HepG2 (cell line): Measurements from ENCODE around the gene SDCCAG8. TPM values are rescaled to one million over a fixed set of nuclear protein-coding genes. Genes with fewer than 3 reads are reported as not detected.

ENCODE experiments used
- CREB3 ChIP-seq: sonication (generic); formaldehyde crosslinking; IDR thresholded peaks from 2 replicates; pipeline ENCODE4 v1.5.0; 2020; ENCODE audit warnings: missing genetic modification reagents
- GABPA ChIP-seq, 2 experiments: IDR thresholded peaks; 2 replicates each; pipeline ENCODE4 v1.6.1; 2011 to 2016; ENCODE audit warnings: low read depth in 2 of 2, low read length in 1 of 2, missing biosample characterization in 1 of 2, missing genetic modification characterization in 1 of 2
- PHF5A ChIP-seq: IDR thresholded peaks from one replicate; pipeline ENCODE4 v1.6.1; 2018; ENCODE audit warnings: low read depth, missing genetic modification reagents; ENCODE audit not compliant: unreplicated experiment
- RFX1 ChIP-seq: fragments of 450-650 bp; IDR thresholded peaks from 2 replicates; pipeline ENCODE4 v1.6.1; 2017
- TEAD2 ChIP-seq: sonication (generic); formaldehyde crosslinking; IDR thresholded peaks from 2 replicates; pipeline ENCODE4 v1.9.0; 2021; ENCODE audit warnings: missing genetic modification reagents
- ZC3H4 ChIP-seq: sonication (generic); formaldehyde crosslinking; IDR thresholded peaks from 2 replicates; pipeline ENCODE4 v1.4.0; 2020; ENCODE audit warnings: missing genetic modification reagents, borderline replicate concordance
- ZEB1 ChIP-seq: IDR thresholded peaks from 2 replicates; pipeline ENCODE4 v1.6.1; 2012; ENCODE audit warnings: mild to moderate bottlenecking, low read depth, inconsistent platforms; ENCODE audit not compliant: insufficient replicate concordance
- ZFP36L1 ChIP-seq: sonication (generic); formaldehyde crosslinking; IDR thresholded peaks from 2 replicates; pipeline ENCODE4 v1.8.0; 2022; ENCODE audit warnings: mild to moderate bottlenecking, missing genetic modification reagents, moderate library complexity
- ZNF138 ChIP-seq: sonication (generic); formaldehyde crosslinking; IDR thresholded peaks from 2 replicates; pipeline ENCODE4 v1.5.0; 2020; ENCODE audit warnings: mild to moderate bottlenecking, low read depth, missing genetic modification reagents
- ZNF17 ChIP-seq: sonication (generic); formaldehyde crosslinking; IDR thresholded peaks from 2 replicates; pipeline ENCODE4 v1.5.0; 2020; ENCODE audit warnings: mild to moderate bottlenecking, missing genetic modification reagents
- ZNF235 ChIP-seq: sonication (generic); formaldehyde crosslinking; IDR thresholded peaks from 2 replicates; pipeline ENCODE4 v1.8.1; 2023; ENCODE audit warnings: mild to moderate bottlenecking, missing genetic modification reagents, borderline replicate concordance
- ZNF33A ChIP-seq: sonication (generic); formaldehyde crosslinking; IDR thresholded peaks from 2 replicates; pipeline ENCODE4 v1.5.1; 2020; ENCODE audit warnings: missing genetic modification reagents, mild to moderate bottlenecking, moderate library complexity, borderline replicate concordance
- ZNF512 ChIP-seq: sonication (generic); formaldehyde crosslinking; IDR thresholded peaks from 2 replicates; pipeline ENCODE4 v1.4.0; 2020; ENCODE audit warnings: mild to moderate bottlenecking, missing genetic modification reagents
- ZNF570 ChIP-seq: sonication (generic); formaldehyde crosslinking; IDR thresholded peaks from 2 replicates; pipeline ENCODE4 v1.4.0; 2020; ENCODE audit warnings: mild to moderate bottlenecking, missing genetic modification reagents, borderline replicate concordance
- polyA plus RNA-seq, 8 experiments: library from polyadenylated mRNA; depleted of rRNA in 3 of 8; stranded (reverse) in 7 of 8; unstranded in 1 of 8; fragments of >200 nt; fragmentation: Illumina TruSeq in 4 of 8; extraction: Trizol in 4 of 8; gene quantifications; 2 replicates each; pipeline versions ENCODE4 v1.2.1 to v1.2.3, GENCODE V29; 2011 to 2016; ENCODE audit warnings: low read depth in 4 of 8, missing spikeins in 1 of 8, mixed read lengths in 1 of 8; ENCODE audit not compliant: insufficient read depth in 1 of 8
- total RNA-seq, 5 experiments: library from RNA; depleted of rRNA; stranded (reverse); fragments of >200 nt; fragmentation: Illumina TruSeq; extraction: Trizol; gene quantifications; 2 replicates each; pipeline ENCODE4 v1.2.3, GENCODE V29; 2016; ENCODE audit warnings: low read depth in 1 of 5
- TF ChIP-seq, protein P1 (sequence below): sonication (generic); formaldehyde crosslinking; IDR thresholded peaks from 2 replicates; pipeline ENCODE4 v1.4.0; 2020; ENCODE audit warnings: missing genetic modification reagents
- TF ChIP-seq, protein P2 (sequence below): IDR thresholded peaks from 2 replicates; pipeline ENCODE4 v1.6.1; 2016; ENCODE audit warnings: control low read depth
- TF ChIP-seq, protein P3 (sequence below): sonication (generic); formaldehyde crosslinking; IDR thresholded peaks from 2 replicates; pipeline ENCODE4 v1.4.0; 2020; ENCODE audit warnings: mild to moderate bottlenecking, missing genetic modification reagents

Gene SDCCAG8
- total and polyA plus RNA-seq, 2 of the 13 experiments (the other 11 are each of a cell fraction or from before 2014, with no cell fraction given) = 9.5 to 13.4 TPM

DNA sequence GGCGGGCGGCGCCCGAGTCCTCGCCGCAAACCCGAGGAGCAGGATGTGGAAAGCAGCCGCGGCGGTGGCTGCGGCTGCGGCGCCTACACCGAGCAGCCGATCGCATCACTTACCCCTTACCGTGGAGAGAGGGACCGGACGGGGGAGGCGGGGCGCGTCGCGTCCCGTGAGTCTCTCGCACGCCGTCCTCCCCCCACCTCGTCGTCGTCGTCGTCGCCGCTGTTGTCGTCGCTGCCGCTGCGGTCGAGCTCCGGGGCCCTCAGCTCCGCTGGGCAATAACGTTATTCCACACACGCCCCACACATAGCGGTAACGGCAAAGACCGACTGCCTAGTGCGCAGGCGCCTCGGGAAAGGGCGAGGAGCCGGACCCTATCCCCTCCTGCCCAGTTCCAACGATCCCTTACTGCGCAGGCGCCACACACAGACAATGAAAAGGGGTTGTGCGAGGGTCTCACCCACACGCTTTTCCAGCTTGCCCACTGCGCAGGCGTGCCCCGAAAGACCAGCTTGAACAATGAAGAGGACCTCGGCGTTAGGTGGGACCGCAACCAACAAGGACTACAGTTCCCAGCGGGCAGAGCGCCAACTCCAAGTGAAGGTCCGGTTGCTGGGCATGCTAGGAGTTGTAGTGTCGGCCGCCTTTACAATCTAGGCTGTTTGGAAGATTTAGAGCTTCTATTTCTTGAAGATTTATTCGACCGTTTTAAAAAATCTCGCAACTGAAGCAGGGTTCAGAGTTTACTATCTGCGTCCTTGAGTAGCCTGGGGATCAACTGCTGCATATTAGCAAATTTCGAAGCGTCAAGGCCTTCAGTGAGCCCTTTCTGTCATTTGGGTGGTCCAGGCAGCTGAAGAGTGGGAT lies 682 bp upstream of the SDCCAG8 start, which contains the start of gene CEP170 (continued):
- TF ChIP-seq, protein P1, sequence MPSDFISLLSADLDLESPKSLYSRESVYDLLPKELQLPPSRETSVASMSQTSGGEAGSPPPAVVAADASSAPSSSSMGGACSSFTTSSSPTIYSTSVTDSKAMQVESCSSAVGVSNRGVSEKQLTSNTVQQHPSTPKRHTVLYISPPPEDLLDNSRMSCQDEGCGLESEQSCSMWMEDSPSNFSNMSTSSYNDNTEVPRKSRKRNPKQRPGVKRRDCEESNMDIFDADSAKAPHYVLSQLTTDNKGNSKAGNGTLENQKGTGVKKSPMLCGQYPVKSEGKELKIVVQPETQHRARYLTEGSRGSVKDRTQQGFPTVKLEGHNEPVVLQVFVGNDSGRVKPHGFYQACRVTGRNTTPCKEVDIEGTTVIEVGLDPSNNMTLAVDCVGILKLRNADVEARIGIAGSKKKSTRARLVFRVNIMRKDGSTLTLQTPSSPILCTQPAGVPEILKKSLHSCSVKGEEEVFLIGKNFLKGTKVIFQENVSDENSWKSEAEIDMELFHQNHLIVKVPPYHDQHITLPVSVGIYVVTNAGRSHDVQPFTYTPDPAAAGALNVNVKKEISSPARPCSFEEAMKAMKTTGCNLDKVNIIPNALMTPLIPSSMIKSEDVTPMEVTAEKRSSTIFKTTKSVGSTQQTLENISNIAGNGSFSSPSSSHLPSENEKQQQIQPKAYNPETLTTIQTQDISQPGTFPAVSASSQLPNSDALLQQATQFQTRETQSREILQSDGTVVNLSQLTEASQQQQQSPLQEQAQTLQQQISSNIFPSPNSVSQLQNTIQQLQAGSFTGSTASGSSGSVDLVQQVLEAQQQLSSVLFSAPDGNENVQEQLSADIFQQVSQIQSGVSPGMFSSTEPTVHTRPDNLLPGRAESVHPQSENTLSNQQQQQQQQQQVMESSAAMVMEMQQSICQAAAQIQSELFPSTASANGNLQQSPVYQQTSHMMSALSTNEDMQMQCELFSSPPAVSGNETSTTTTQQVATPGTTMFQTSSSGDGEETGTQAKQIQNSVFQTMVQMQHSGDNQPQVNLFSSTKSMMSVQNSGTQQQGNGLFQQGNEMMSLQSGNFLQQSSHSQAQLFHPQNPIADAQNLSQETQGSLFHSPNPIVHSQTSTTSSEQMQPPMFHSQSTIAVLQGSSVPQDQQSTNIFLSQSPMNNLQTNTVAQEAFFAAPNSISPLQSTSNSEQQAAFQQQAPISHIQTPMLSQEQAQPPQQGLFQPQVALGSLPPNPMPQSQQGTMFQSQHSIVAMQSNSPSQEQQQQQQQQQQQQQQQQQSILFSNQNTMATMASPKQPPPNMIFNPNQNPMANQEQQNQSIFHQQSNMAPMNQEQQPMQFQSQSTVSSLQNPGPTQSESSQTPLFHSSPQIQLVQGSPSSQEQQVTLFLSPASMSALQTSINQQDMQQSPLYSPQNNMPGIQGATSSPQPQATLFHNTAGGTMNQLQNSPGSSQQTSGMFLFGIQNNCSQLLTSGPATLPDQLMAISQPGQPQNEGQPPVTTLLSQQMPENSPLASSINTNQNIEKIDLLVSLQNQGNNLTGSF (CRISPR knock-in tag) = no peak
- TF ChIP-seq PHF5A (CRISPR knock-in tag) (no peak), ZNF235 (CRISPR knock-in tag) (no peak), ZNF138 (CRISPR knock-in tag) (no peak), ZC3H4 (CRISPR knock-in tag) (no peak), RFX1 (no peak), ZEB1 (no peak), CREB3 (CRISPR knock-in tag) (no peak), ZNF17 (CRISPR knock-in tag) (no peak), ZNF570 (no peak), GABPA (IDR thresholded peaks at IDR 0.05; ENCODE audit: low read depth, low read length) (peak; percentile 77), GABPA (CRISPR knock-in tag; IDR thresholded peaks at IDR 0.05; ENCODE audit: low read depth) (peak; percentile 93), ZNF512 (CRISPR knock-in tag) (no peak), ZNF33A (CRISPR knock-in tag) (no peak), ZFP36L1 (CRISPR knock-in tag) (no peak), TEAD2 (CRISPR knock-in tag) (no peak)
- TF ChIP-seq, protein P2, sequence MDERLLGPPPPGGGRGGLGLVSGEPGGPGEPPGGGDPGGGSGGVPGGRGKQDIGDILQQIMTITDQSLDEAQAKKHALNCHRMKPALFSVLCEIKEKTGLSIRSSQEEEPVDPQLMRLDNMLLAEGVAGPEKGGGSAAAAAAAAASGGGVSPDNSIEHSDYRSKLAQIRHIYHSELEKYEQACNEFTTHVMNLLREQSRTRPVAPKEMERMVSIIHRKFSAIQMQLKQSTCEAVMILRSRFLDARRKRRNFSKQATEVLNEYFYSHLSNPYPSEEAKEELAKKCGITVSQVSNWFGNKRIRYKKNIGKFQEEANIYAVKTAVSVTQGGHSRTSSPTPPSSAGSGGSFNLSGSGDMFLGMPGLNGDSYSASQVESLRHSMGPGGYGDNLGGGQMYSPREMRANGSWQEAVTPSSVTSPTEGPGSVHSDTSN = no peak
- TF ChIP-seq, protein P3, sequence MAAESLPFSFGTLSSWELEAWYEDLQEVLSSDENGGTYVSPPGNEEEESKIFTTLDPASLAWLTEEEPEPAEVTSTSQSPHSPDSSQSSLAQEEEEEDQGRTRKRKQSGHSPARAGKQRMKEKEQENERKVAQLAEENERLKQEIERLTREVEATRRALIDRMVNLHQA (CRISPR knock-in tag) = no peak
